GM18511 (cell line): ENCODE measurements around the gene POLR3F.
"Not testable (repeated sequence)": the region's sequence is repeated elsewhere in the genome, so short reads cannot be mapped to it uniquely, and the experiment has no call there.

Source experiments
- ATAC-seq: cut with Tn5 transposase; IDR thresholded peaks from one replicate; pipeline ENCODE4 v1.9.1; 2021; ENCODE audit warnings: mild to moderate bottlenecking, moderate library complexity; ENCODE audit not compliant: unreplicated experiment

POLR3F gene, protein sequence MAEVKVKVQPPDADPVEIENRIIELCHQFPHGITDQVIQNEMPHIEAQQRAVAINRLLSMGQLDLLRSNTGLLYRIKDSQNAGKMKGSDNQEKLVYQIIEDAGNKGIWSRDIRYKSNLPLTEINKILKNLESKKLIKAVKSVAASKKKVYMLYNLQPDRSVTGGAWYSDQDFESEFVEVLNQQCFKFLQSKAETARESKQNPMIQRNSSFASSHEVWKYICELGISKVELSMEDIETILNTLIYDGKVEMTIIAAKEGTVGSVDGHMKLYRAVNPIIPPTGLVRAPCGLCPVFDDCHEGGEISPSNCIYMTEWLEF

DNA sequence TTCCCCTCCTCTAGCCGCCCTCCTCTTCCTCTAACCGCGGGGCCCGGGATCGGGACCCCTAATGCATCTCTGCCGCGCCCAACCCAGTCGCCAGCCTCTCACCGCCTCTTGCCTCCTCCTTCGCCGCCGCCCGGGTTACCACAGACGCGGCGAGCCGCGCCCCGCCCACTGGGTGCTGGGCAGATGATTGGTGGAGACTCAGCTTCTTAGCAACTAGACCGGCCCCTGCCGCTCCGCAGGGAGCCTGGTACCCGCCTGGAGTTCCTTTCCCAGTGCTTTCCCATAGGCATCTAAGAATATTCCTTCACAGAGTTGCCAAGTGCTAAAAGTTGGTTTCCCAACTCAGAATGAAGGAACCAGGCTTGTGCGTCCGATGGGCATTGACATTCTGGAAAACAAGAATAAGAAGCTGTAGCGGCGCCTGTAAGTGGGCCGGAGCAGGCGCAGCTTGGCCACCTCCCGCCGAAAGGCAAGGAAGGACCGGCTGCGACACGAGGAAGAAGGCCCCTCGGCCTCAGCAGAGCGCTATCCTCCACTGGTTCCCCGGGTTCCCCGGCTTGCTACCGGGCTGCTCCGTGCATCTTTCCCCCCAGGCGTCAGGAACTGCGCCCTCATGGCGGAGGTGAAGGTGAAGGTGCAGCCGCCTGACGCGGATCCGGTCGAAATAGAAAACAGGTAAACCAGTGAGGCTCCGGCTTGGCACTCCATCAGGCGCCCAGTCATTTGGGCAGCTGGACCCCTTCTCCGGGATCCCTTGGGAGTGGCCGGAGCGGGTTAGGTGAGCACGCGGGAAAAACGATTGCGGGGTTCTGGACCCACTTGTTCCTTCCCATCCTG is at the start of gene POLR3F, which contains the start of gene DZANK1:
TSS of gene POLR3F (plus strand) at position 497 of the 837 bp plus-strand sequence. CDS start at position 614, 117 bp downstream.
TSS of gene DZANK1 (minus strand) at position 137 of the 837 bp plus-strand sequence. CDS start 1,672 bp downstream, outside the sequence.
- peak; percentile 98 for ATAC-seq

DNA sequence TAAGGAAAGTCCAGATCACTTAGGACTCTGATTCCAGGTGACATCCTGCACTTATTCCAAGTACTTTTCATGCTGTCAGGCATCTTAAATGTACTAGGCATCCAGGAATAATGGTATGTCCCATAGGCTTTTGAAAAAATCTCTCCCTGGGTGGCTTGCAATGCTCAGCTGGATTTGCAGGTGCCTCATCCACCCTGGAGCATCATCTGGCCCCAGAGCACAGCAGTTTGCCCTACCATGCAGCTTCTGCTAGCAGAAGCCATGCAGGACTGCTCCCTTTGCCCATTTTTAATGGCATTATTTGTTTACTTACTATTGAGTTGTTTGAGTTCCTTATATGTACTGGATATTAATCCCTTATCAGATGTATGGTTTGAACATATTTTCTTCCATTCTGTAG is 45.6 kb upstream of the POLR3F start:
- ATAC-seq = no peak

DNA sequence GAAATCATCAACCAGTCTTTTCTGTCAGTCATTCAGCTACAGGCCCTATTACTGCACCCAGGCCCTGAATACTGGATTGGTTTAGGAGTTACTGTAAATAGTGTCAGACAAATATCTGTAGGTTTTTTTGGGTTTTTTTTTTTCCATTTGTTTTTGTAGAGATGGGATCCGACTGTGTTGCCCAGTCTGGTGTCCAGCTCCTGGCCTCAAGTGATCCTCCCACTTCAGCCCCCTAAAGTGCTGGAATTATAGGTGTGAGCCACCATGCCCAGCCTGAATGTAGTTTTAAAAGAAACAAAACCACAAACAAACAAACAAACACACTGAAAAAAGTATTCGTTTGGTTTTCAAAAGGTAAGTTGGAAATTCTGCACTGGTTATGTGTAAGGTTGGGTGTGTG is 40.0 kb upstream of the POLR3F start:
- ATAC-seq = no peak

DNA sequence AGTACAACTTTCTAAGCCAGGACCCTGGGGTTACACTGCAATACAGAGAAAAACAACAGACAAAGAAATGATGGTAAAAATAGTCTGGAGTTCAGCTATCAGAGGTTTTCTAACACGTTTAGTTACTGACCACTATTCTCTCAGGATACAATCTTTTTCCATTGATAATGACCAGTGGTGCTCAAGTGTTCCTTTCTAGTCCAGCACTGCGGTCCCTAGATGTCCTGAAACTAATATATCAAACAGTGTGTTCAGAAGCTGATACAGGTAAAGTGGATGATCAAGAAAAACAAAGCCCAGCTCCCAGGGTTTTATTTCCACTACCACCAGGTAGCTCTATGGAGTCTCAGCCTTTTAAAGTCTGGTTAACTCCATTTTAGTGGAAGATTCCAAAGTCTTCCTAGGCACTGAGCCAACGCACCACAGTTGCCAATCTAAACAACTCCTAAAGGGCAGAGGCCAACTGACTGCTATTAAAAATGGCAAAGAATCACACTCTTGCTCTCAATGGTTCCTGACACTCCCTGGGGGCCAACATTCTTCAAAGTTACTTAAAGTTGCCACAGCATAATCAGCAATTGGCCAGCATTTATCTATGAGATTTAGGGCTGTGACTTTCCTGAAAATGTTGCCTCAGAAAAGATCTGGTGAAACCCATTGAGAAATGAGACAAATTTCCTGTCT is 38.6 kb upstream of the POLR3F start:
- no peak for ATAC-seq

DNA sequence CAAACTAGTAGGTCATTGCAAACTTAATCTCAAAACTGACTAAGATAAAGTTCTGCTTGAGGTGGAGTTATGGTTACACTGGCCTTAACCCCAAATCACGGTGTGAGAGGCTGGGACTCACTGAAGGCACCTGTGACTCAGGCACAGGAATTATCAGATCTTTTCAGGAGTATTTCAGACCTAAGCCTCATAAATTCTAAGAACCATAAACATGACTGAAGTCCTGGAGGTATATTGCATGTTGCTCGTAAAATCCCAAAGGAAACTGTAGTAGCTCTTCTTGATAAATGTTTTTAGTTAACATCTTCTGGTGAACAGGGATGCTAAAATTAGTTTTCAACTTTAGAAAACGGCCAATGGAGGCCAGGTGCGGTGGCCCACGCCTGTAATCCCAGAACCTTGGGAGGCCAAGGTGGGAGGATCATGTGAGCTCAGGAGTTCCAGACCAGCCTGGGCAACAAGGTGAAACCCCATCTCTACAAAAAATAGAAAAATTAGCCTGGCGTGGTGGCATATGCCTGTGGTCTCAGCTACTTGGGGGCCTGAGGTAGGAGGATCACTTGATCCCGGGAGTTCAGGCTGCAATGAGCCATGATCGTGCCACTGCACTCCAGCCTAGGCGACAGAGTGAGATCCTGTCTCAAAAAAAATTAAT is 36.9 kb upstream of the POLR3F start:
- ATAC-seq = no peak

DNA sequence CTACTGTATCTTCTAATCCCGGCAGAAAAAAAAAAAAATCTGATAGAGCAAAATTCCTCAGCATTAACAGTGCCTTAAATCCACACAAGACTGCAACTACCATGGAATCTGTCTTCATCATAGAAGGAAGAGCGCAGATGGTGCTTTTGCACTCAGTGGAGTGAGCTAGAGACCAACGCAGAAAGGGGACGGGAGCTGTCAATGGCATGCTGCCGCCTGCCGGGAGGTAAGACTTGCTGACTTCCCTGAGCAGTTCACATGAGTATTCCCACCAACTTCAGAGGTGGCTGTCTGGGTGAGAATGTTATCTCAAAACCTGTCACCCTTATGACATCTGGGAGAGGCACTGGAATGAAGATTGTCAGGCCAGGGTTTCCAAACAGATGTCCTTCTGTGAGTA is 36.0 kb upstream of the POLR3F start:
- ATAC-seq = no peak

DNA sequence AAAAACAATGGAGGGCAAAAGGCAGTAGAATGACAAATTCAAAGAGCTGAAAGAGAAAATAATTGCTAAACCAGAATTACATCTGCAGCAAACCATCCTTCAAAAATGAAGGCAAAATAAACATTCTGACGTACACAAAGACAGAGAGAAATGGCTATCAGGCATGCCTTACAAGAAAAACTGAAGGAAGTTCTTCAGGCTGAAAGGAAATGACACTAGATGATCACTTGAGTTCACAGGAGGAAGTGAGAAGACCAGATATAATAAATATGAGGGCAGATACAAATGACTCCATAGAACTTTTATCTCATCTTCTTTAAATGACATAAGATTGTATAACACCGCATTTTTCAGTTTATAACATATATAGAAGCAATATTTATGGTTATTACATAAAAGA is 30.3 kb upstream of the POLR3F start:
- no peak for ATAC-seq

DNA sequence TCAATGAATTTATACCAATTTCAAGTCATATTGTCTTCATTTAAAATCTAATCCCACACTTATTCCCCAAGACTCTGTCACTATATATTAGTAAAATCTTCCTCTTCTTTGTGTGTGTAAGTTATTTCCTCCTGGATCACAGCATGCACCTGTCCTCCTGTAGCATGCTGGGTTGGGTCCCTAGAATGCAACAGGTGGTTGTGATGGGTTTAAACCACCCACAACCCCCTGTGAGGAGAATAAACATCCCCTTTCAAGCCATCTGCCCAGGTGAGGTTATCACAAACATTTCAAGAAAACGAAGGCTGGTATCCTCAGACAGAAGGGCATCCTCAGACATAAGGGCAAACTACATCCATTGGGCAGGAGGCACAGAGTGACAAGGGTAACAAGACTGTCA is 26.8 kb upstream of the POLR3F start:
- no peak for ATAC-seq

DNA sequence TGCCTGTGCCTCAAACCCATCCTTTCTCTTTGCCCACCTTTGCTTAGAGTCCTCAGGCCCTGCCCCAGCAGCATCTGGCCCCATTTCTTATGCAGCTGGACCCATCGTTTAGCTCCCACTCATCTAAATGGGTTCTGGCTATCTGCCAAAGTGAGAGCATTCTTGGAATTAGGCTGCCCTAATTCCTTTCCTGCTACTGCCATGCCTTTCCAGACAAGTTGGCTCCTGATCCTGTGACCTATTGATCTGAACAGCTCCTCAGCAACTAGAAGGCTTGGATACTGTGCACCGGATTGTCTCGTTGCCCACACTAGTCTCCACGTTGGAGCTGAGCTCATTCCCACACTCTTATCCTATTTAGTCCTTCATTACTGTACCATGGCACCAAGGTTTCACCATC is 23.3 kb upstream of the POLR3F start:
- ATAC-seq = no peak

DNA sequence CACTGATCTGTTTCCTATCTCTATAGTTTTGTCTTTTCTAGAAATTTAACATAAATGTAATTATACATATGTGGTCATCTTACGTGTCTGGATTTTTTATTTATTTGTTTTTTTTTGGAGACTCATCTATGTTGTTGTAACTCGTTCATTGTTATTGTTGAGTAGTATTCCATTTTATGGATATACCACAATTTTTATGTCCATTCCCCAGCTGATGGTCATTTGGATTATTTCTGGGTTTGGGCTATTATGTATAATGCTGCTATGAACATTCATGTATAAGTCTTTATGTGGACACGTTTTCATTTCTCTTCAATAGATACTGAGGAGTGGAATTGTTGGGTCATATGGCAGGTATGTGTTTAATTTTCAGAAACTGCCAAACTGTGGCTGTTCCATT is 10.6 kb upstream of the POLR3F start:
- ATAC-seq = no peak

DNA sequence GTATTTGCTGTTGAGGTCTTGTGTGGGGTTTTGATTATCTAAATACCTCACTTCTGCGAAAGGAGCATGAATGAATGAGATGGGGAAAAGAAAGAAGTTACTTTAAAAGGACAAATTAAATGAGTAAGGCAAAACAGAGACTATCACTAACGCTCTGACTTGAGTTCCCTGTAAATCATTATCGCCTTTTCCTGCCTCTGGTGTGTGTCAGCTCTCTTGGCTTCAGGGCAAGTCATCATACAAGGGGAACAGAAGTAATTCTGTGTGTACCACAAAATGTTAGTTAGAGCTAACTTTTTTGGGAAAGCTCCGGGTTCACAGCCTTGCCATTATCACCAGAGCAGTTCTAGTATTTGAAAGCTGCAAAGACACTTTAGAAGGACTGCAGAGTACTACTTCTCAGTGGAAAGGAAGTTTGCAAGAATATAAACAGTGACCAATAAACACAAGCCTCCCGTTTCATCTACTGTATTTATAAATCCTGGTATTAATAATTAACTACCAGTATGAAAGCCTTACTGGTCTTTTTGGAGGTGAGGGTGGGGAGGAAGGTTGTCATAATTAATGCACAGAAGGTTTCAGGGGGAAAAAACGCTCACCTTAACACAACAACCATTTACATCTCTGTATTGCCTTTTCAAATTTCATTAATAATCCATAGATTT is 1.5 kb upstream of the POLR3F start:
- ATAC-seq = no peak

DNA sequence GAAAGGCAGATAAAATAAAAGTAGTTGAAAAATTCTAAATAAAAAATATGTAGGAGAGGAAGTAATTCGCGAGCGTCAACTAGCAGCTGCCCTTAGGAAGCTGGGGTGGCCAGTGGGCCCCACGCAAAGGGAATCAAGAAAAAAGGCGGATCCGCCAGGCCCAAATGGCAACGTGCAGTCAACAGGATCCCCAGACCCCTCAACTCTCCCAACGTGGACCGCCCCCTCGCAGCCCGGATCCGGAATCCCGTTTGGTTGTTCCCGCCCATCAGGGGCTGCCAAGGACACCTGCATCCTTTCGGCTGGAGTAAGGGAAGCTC is 656 bp upstream of the POLR3F start:
- peak; percentile 33 for ATAC-seq

DNA sequence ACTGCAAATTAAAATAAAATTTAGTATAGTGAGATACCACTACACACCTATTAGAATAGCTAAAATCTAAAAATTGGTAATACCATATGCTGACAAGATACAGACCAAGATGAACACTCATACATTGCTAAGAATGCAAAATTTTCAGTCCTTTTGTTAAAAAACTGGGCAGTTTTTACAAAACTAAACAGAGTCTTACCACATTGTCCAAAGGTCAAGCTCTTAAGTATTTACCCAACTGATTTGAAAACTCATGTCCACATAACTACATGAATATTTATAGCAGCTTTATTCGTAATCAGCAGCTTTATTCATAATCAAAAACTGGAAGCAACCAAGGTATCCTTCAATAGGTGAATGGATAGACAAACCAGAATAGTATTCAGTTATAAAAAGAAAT is 10.0 kb downstream of the POLR3F start:
- ATAC-seq = no peak

DNA sequence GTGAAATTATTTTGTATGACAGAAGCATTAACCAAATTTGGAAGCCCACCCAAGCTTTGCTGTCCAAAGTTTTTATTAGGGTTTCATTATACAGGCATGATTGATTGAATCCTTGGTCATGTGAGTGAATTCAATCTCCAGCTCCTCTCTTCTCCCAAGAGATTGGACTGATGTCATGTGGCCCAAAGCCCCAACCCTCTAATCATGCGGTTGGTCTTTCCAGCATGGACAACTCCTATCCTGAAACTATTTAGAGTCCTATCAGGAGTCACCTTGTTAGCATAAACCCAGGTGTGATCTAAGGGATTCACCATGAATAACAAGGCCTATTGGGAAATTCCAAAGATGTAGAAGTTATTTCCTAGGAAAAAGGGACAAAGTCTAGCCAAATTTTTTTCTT is 10.6 kb downstream of the POLR3F start:
- no peak for ATAC-seq

DNA sequence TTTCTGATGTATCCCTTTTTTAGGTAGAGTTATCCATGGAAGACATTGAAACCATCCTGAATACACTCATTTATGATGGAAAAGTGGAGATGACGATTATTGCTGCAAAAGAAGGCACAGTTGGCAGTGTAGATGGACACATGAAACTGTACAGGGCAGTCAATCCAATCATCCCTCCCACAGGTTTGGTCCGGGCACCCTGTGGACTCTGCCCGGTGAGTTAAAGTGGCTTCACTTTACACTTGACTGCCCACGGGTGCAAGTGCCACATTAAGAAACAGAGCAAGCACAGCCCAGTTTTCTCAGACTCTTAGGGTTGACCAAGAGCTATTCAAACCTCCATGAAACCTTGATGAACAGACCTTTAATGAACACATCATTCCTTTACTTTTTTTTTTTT is 14.4 kb downstream of the POLR3F start:
- no peak for ATAC-seq

DNA sequence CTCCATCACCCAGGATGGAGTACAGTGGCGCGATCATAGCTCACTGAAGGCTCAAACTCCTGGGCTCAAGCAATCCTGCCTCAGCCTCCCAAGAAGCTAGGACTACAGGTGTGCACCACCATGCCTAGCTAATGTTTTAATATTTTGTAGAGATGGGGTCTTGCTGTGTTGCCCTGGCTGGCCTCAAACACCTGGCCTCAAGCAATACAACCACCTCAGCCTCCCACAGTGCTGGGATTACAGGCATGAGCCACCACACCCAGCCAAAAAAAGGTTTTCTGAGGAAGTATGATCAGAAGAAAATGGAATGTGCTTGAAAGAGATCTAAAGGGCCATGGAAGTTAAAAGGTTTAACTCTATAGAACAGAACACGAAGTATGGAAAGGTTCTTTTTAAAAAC is 21.1 kb downstream of the POLR3F start:
- ATAC-seq = no peak

DNA sequence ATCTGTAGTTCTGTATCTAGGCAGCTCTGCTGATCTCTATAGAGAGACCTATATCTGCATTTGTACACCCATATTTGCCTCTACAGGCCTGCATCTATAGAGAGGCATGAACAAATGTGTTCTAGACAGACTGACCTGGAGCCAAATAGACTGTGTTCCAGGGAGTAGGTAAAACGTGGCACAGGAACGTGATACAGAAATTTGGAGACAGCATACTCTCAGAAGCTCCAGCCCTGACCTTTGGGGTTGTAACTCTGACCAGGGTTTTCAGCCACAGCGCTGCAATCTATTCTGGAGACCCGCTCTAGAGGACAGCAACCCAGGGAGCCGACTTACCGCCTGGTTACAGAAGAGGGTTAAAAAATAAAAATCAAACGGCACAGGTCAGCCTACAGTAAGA is 28.9 kb downstream of the POLR3F start:
- ATAC-seq = no peak

DNA sequence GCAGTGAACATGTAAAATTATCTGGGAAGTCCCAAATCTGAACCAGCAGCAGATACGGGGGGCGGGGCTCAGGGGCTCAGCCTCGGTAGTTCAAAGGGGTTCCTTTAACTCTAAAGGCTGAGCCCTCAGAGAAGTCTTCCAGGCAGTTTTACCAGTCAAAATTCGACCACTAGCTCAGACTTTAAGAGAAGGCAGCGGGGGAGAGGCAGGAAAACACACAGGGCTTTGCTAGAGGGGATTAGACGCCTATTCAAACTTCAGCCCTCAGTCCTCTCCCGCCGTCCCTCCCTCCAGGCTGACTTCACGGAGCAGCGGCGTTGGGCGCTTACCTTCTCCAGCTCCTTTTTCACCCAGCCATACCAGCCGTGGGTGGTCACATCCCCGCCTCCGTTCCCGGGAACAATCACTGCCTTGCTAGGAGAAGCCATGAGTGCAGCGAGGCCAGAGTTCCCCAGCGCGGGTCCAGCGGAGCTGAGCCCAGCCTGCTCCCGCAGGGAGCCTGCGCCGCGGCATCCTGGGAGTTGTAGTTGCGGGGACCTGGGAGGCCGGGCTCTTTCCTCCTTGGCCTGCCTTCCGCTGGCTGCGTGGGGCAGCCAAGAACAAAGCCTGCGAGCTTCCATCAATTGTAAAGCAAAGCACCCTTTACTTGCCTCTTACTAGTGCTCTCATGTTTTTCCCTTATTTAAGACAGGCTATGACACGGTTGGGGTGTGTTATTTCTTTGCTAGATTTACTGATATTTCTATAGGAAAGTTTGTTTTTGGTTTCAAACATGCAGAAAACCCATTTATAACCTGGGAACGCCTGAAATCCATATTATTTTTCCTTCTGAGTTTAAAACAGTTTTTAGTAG is 29.8 kb downstream of the POLR3F start, which contains the start of gene RBBP9:
TSS of gene RBBP9 (minus strand) at position 486 of the 853 bp plus-strand sequence. CDS start at position 428, 58 bp downstream.
- peak; percentile 99 for ATAC-seq

DNA sequence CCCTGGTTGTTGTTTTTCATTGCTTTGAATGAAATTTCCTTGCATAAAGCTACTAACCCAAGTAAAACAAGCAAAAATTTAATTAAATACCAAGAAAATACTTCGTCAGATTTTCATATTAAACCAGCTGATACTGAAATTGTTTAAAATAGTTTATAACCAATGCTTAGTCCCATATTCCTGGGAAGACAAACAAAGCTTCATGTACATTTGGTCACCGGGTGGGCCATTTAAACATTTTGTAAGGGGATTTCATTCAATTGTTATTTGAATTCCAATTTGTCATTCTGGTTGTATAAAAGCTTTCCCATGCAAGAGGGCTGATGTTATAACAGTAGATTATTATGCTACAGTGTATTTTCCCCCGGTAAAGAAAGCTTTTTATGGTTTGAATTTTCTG is 30.4 kb downstream of the POLR3F start:
- ATAC-seq = no peak

DNA sequence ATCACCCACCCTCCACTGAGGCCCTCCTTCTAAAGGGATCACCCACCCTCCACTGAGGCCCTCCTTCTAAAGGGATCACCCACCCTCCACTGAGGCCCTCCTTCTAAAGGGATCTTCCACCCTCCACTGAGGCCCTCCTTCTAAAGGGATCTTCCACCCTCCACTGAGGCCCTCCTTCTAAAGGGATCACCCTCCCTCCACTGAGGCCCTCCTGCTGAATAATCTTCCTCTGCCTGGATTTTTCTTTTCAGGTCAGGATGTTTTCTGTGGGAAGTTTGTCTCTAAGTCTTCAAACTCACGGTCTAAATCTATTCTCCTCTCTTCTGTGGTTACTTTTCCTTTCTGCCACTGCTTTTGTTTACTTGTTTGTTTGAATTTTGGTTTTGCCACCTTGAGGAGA is 34.5 kb downstream of the POLR3F start:
- not testable (repeated sequence) for ATAC-seq
